Measurements from ENCODE around the gene ZEB2. TPM values are rescaled to one million over a fixed set of nuclear protein-coding genes. Genes with fewer than 3 reads are reported as not detected.

The ZEB2 gene
- polyA plus RNA-seq, 3 donors: 5.6 to 92.6 (median 76.3) TPM

DNA sequence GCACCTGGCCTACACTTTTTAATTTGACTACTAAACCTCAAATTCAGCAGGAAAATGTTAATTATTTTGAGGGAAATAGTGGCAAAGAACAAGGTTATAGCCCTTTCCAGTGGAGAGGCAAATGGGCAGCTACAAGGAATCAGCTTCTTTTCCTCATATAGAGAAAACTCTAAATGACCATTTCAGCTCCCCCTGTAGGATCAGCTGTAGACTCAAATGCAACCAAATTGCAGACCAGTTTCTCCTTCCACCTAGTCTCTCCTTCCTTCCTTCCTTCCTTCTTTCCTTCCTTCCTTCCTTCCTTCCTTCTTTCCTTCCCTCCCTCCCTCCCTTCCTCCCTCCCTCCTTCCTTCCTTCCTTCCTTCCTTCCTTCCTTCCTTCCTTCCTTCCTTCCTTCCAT lies 158.2 kb downstream of the ZEB2 start:
- H3K27ac ChIP-seq (ENCODE audit: low read depth, low read length): no peak overlapping the region

DNA sequence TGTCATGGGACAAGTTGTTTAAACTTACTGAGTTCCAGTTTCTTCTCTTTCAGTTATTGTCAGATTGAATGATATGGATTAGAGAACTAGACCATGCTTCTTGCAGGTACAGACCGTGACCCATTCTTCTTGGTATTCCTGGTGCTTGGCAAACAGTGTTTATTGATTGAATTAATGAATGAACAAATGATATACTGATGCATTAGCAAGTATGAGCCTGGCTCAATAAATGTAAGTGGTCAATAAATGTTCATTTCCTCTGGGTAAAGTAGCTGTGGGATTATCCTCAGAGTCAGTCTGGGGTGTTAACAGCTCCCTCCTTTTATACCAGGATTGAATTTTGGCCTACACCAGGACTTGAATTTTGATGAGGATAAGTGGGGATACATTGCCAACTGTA lies 160.2 kb downstream of the ZEB2 start:
- H3K27ac ChIP-seq (ENCODE audit: low read depth, low read length): no peak overlapping the region
- 97 to 100% (median 100%) methylated on average over 1 of the region's 1 CpG for WGBS, 3 donors

GRCh38 chr2:144358979-144359541 lies 160.9 kb downstream of the ZEB2 start:
- 75 to 90% (median 77%) methylated on average over 4 of the region's 4 CpGs for WGBS, 3 donors
- no peak overlapping the region for H3K27ac ChIP-seq (ENCODE audit: low read depth, low read length)

DNA sequence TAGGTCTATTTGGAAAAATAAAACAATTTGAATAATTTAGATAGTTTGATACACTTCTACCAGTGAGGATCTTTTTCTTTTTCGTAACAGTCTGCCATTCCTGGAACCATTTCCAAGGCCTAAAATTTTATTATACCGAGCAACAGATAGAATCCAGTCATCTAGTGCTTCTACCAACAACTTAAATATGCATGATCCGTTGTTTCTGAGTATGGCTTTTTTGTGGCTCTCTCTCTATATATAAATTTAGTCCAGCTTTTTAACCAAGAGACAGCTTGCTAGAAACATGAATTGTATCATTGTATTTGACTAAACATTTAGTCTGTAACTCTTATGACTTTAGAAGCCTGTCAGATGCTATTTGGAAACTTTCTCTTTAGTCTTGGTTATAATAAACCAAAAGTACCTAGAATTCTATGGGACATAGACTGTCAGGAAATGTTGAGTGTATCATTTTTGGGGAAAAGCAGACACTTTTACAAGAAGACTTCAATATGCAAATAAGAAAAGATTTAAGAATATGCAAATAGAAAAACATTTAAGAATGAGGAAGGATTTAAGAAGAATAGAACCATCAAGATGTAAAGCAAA lies 161.4 kb downstream of the ZEB2 start:
- WGBS, 3 donors: 72 to 90% (median 83%) methylated on average over 3 of the region's 3 CpGs
- H3K27ac ChIP-seq (ENCODE audit: low read depth, low read length): no peak overlapping the region

DNA sequence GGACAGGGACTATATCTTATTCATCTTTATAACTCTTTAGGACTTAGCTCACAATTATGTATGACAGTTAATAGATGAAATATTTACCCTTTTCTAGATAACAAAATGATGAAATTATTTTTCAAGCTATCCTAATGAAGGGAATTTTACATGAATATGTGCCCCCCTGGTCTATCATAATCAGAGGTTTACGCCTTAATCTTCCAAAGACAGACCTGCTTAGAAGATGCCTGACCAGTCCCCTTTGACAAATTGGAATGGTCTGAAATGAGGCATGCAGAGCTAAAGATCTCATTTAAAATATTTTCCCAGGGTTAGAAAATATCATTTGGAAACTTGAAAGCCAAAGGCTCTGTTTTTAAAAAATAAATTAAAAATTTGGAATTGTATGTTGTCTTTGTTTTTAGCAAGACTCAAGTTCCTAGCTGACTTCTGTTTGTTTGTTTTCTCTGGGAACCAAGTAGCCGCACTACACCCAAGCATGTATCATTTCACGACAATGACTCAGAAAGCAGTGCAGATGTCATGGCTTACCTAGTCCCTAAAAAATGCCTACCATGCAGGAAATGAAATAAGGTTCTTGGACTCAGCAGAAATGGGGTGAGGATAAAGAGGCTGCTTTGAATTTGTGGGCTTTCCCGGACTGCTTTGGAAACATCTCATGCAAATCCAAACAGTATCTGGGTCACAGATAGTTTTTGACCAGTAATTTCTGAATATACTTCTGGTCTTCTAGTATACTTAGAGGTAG lies 162.1 kb downstream of the ZEB2 start:
- WGBS, 3 donors: 55 to 81% (median 71%) methylated on average over 4 of the region's 4 CpGs
- no peak overlapping the region for H3K27ac ChIP-seq (ENCODE audit: low read depth, low read length)

DNA sequence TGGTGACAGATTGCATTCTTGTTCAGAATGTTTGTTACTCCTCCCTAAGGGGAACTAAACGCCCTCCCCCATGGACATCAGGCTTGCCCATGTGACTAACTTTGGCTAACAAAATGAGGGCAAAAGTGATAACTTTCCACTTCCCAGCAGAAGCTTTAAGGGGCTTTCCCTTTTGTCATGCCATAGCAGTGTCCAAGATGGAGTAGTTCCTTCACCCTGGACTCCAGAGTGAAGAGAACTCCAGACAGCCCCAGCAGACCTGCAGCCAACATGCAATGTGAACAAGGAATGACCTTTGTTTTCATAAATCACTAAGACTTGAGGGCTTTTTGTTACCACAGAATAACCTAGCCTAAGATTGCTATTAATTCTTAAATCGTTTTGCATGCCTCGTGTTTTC lies 163.5 kb downstream of the ZEB2 start:
- WGBS, 3 donors: 50 to 77% (median 65%) methylated on average over 3 of the region's 3 CpGs
- no peak overlapping the region for H3K27ac ChIP-seq (ENCODE audit: low read depth, low read length)

DNA sequence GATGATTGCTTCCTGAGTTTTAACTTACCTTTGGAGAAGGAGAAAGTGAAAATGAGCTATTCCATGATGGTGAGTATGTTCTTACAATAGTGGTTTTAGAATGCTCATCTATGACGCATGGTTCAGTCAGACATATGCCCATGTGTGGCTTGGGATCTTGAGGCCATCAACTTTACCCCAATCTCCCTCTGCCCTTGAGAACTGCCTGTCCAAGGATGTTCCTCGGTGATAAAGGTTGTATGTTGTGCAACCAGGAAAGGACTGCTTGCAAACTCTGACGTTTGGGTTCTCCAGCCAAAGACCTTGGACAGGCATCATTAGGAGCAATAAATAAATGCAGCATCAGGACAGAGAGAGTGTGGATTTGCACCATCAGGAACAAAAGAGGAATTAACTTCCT lies 165.0 kb downstream of the ZEB2 start:
- WGBS, 3 donors: 47 to 61% (median 51%) methylated on average over 3 of the region's 3 CpGs

GRCh38 chr2:144351687-144352086 lies 168.2 kb downstream of the ZEB2 start:
- no peak overlapping the region for H3K27ac ChIP-seq (ENCODE audit: low read depth, low read length)
- 87 to 95% (median 93%) methylated on average over 5 of the region's 5 CpGs for WGBS, 3 donors

More for the DNA sequence above, 165.0 kb downstream of the ZEB2 start:
- H3K27ac ChIP-seq (ENCODE audit: low read depth, low read length): no peak overlapping the region

DNA sequence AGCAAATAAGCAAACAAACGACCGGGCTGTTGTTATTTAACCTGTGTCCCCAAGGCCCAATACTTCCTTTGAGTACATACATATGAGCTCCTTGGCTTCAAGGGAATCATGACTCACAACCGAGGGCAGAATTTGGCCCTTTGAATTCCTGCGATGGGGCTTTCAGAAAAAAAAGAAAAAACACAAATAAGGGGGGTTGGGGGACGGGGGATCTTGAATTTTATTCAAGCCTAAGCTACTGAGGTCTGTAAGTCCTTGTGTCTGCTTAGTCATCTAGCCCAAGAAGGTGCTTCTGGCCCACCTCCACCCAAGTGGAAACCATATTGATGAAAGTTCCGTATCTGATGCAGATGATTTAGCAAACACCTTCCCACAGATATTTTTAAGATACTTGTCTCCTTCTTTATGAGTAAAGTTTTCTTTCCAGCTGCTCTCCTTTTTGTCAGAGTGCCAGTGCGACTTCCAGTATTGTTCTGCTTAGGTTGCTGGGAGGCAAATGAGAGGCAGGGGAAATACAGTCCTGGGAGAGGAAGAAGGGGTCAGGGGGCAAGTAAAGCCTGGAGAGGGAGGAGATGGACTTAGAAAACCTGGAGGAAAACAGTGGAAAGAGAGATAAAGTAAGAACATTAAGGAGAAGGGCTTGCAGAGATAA lies 169.6 kb downstream of the ZEB2 start:
- WGBS, 3 donors: 50 to 65% (median 62%) methylated on average over 7 of the region's 7 CpGs
- H3K27ac ChIP-seq (ENCODE audit: low read depth, low read length): no peak overlapping the region

DNA sequence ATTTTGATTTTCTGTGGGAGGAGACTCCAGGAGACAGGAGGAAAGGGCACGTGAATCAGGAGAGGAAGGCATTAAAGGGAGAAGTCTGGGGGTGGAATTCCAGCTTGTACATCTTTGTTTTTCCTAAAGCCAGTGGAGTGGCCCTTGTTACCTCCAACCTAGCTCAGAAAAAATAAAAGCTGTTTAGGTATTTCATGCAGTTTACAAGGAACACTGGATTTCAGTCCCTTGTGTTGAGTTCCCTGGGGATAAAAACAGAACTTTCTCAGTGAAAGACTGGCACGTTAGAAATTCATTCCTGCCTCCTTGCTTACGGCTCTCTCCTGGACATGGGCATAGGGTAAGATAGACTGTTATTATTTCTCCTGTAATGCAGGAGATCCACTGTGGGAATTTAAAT lies 170.2 kb downstream of the ZEB2 start:
- 56 to 74% (median 74%) methylated on average over 3 of the region's 3 CpGs for WGBS, 3 donors
- no peak overlapping the region for H3K27ac ChIP-seq (ENCODE audit: low read depth, low read length)

GRCh38 chr2:144348846-144349245 lies 171.1 kb downstream of the ZEB2 start:
- H3K27ac ChIP-seq (ENCODE audit: low read depth, low read length): no peak overlapping the region
- 81 to 91% (median 90%) methylated on average over 2 of the region's 2 CpGs for WGBS, 3 donors

DNA sequence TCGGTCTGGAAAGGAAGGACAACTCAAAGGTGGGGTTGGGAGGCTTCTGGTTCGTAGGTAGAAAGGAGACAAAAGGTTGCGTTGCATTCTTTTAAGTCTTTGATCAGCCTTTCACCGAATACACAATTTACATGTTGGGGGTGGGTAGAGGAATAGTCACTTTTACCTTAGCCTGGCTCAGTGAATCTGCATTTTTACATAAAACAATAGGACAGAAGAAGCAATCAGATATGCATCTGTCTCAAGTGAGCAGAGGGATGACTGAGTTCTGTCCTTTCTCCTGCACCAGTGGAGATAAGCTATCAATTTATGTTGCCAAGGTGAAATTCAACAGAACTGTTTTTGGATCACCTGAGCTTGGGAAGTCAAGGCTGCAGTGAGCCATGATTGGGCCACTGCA lies 173.7 kb downstream of the ZEB2 start:
- no peak overlapping the region for H3K27ac ChIP-seq (ENCODE audit: low read depth, low read length)
- 82 to 93% (median 93%) methylated on average over 4 of the region's 4 CpGs for WGBS, 3 donors

- 73 to 80% (median 78%) methylated on average over 1 of the region's 1 CpG for WGBS, 3 donors
- H3K27ac ChIP-seq (ENCODE audit: low read depth, low read length): no peak overlapping the region
Observed at GRCh38 chr2:144343145-144343544, 176.8 kb downstream of the ZEB2 start.

DNA sequence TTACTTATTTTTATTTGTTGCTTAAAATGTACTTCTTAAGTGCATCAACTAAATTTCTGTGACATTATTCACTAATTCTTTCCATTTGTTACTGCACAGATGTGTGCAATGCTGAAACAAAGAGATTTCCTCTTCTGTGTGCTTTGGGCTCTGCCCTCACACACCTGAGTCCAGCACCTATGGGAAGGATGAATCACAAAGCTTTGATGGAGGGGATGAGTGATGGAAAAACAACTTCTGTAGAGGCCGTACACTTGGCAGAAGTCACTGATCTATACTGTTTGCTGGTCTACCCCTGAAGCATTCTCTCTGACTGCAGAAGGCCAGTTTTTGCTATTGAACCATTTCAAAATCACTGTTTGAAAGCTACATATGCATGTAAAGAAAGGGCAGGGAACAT lies 178.4 kb downstream of the ZEB2 start:
- WGBS, 3 donors: 74 to 96% (median 85%) methylated on average over 1 of the region's 1 CpG
- no peak overlapping the region for H3K27ac ChIP-seq (ENCODE audit: low read depth, low read length)

- WGBS, 3 donors: 81 to 86% (median 84%) methylated on average over 2 of the region's 2 CpGs
- no peak overlapping the region for H3K27ac ChIP-seq (ENCODE audit: low read depth, low read length)
Observed at GRCh38 chr2:144339048-144339447, 180.9 kb downstream of the ZEB2 start.

GRCh38 chr2:144334551-144334950 lies 185.4 kb downstream of the ZEB2 start:
- H3K27ac ChIP-seq (ENCODE audit: low read depth, low read length): no peak overlapping the region
- 58 to 76% (median 69%) methylated on average over 4 of the region's 4 CpGs for WGBS, 3 donors

Measured in adipose tissue (tissue), 3 donors.